HG03139 (cell line): ENCODE measurements around the gene PPP1R15B.

Source experiments
- ATAC-seq: cut with Tn5 transposase; IDR thresholded peaks from one replicate; pipeline ENCODE4 v1.9.1; 2021; ENCODE audit not compliant: unreplicated experiment

The PPP1R15B gene

DNA sequence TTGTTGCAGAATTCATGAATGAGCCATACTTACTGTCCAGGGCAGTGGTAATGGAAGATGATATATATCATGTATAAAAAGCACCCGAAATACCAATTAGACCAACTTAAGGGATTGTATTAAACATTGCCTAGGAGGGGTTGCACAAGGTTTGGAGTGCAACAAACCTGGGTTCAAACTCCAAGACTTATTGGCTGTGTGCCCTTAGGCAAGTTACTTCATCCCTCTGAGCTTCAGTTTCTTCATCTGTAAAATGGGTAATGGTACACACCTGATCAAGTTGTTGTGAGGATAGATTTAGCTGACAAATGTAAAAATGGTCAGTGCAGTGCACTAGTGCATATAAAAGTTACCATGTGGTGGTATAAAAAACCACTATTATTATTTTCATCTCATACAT is 9.8 kb upstream of the PPP1R15B start:
- no peak for ATAC-seq

DNA sequence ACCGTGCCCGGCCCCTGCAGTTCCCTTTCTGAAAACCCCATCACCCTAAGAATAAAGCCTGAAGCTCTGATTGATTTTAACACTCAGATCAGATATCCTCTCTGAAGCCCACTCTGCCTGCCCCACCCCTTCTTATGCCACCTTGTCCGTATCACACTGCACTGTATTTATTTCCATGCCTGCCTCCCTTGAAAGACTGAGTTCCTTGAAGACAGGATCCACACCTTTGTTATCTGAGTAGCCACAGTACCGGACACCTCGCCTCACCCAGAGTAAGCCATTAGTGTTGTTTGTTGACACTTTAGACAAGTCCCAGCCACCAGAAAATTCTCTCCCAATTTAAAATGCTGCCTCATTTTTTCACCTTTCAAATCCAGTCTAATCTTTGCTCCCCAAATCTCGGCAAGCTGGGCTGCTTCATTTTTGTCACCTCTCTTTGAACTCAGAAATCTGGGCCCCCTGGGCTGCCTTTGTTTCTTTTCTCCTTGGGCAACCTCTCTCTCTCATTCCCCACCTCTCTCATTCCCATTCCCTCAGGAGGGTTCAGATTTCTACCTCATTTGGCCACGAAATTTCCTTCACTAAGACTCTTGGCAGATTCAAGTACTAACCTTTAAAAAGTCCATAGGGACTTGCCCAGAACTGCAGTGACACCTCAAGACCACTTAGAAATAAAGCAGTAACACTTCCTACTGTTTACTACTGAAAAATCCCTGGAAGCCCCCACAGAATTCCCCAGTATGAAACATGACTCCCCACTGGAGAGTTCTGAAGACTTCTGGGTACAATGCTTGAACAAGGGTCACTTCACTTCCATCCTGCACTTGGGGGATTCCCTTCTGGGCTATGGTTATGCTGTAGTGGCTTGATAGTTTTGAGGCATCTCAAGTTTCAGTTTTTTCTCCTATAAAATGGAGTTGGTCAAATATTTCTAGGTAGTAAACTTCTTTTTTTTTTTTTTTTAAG is 8.7 kb upstream of the PPP1R15B start:
- ATAC-seq = no peak

DNA sequence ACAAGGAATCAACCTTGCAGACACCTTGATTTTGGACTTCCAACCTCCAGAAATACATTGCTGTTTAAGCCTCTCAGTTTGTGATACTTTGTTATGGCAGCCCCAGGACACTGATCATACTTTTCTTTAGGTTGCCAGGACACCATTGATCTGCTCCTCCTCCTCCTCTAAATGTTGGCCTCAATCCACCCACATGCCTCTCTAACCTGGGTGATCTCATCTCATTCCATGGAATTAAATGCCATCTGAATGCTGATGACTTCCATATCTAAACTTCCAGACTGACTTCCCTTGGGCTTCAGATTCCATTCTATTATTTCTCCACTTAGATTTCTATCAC is 7.4 kb upstream of the PPP1R15B start:
- ATAC-seq = no peak

DNA sequence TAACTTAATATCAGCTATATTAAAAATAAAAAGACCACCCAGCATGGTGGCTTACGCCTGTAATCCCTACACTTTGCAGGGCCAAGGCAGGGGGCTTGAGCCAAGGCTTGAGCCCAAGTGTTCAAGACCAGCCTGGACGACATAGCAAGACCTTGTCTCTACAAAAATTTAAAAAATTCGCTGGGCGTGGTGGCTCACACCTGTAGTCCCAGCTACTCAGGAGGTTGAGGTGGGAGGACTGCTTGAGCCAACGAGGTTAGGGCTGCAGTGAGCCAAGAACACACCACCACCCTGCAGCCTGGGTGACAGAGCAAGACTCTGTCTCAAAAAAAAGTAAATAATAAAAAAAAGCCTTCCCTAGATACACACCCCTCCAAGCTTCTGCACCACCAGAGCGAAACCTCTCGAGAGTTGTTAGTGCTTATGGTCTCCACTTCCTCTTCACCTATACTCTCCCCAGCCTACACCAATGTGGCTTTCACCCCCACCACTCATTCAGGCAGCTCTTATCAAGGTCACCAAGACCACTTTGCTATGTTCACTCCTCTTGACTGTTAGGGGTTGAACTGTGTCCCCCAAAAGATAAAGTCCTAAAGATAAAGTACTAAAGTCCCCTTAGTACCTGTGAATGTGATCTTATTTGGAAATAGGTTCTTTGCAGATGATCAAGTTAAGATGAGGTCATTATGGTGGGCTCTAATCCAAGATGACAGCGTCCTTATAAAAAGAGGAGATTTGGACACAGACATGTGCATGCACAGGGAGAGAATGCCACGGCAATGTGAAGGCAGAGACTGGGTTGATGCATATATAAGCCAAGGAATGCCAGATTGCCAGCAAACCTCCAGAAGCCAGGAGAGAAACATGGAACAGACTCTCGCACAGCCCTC is 6.8 kb upstream of the PPP1R15B start:
- ATAC-seq = no peak

DNA sequence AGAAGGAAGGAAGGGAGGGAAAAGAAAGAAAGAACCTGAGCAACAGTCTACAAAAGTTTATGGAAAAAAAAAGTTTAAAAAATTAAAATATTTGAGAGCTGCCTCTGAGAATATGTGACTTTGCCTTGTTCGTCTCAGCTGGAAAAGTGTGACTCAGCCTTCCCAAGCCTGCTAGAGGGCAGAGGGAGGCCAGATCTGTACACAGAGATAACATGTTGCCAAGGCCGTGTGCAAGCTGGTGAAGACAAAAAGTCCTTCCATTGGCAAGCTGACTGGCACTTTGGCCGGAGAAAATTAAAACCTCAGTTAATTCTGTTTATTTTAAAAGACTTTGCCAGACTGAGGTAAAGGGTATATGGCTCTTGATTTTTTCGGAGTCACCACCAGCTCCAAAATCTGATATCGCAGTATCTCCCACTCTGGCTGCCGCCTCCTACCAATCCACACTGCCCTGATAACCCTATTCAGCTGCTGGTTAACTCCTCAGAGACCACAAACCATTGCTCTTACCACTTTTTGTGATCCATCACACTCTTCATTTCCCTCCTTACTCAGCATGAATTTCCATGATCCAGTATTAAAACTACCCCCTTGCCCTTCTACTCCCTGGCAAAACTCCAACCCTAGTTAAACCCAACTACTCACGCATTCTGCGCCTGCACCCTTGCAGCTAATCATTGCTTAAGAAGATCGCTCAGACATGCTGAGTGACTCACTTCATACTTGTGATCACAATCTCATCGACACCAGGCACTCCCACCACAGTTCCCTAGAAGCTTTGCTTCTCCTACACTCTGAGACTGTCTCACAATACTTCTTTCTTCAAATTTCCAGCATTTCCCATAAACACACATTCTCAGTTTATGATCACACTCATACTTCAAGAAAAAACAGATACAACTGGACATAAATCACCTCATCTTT is 5.7 kb upstream of the PPP1R15B start:
- no peak for ATAC-seq

DNA sequence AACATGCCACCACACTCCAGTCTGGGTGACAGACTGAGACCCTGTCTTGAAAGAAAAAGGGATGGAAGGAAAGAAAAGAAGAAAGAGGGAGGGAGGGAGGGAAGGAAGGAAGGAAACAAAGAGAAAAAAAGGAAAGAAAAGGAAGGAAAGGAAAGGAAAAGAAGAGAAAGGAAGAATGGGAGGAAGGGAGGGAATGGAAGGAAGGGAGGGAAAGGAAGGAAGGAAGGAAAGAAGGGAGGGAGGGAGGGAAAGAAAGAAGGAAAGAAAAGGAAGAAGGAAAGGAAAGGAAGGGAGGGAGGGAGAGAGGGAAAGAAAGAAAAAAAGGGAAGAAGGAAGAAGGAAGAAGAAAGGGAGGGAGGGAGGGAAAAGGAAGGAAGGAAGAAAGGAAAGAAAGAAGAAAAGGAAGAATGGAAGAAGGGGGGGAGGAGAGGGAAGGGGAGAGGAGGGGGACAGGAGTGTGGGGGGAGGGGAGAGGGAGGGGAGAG is 5.0 kb upstream of the PPP1R15B start:
- ATAC-seq = no peak

DNA sequence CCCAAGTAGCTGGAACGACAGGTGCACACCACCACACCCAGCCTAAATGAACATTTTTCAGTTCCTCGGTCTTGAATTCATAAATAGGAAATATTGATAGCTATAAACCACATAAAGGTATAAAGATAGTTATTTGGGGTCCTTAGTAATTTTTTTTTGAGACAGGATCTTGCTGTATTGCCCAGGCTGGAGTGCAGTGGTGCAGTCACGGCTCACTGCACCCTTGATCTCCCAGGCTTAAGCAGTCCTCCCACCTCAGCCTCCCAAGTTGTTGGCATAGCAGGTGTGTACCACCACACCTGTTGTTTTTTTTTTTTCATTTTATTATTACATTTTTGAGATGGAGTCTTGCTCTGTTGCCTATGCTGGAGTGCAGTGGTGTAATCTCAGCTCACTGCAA is 3.7 kb upstream of the PPP1R15B start:
- no peak for ATAC-seq

DNA sequence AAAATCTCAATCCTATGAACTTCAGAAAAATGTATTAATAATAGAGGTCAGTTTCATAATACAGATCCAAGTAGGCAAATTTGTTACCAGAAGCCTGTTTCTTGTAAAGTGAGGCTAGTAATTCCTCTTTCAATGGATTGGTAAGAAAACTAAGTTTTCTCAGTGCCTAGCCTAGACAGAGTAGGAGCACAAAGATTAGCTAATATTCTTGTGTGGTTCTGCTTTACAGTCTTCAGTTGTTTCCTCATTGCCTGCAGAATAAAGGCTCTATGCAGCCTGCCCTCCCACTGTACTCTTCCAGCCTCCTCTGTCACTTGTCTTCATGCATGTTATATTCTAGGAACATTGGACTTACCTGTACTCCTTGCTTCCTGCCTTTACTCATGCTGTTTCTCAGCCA is 2.4 kb upstream of the PPP1R15B start:
- no peak for ATAC-seq

DNA sequence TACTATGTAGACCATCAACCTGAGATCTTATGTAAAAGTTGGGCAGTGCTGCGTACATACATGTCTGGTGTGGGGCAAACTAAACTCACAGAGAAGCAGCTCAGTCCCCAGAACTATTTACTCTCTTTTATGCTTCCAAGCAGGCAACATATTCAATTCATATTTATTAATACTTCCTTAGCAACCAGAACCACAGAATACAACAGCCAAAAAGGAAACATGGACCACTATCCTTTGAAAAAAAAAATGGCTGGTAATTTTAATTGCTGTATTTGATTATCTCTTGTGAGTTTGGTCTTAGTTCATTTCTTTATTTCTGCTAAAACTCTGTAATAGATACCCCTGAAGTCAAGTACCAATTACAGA is 1.5 kb upstream of the PPP1R15B start:
- ATAC-seq = no peak

DNA sequence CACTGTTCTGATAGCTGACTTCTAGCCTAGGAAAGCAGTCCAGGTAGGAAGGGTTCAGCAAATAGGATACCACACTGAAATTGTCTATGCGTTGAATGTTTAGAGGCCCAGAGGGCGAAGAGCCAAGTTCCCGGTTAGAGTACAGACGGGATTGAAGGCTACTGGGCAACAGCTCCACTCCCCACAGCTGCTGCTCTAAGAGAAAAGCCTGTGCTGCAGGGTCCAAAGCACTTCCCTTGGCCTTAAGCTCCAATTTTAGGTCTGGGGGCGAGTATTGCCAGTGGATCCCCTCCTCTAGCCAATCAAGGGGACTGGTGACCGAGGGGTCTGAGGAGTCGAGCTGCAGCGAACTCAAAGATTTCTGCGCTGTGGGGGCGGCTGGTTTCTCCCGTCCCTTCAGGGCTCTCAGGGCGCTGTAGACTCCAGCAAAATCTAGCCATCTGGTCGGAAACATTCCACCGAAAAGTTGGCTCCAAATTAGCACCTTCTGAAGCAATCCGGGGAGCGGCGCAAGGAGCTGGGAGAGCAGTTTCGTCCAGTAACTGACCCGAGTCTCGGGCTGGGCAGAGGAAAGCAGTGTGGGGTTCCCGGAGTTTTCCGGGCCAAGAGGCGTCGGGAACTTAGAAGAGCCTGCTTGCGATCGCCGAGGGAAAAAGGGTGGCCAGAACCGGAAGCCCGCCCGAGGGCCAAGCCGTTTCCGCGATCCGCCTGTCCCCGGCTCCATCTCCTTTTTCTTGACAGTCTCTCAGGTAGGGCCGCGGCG is 748 bp downstream of the PPP1R15B start:
- peak; percentile 27 for ATAC-seq

DNA sequence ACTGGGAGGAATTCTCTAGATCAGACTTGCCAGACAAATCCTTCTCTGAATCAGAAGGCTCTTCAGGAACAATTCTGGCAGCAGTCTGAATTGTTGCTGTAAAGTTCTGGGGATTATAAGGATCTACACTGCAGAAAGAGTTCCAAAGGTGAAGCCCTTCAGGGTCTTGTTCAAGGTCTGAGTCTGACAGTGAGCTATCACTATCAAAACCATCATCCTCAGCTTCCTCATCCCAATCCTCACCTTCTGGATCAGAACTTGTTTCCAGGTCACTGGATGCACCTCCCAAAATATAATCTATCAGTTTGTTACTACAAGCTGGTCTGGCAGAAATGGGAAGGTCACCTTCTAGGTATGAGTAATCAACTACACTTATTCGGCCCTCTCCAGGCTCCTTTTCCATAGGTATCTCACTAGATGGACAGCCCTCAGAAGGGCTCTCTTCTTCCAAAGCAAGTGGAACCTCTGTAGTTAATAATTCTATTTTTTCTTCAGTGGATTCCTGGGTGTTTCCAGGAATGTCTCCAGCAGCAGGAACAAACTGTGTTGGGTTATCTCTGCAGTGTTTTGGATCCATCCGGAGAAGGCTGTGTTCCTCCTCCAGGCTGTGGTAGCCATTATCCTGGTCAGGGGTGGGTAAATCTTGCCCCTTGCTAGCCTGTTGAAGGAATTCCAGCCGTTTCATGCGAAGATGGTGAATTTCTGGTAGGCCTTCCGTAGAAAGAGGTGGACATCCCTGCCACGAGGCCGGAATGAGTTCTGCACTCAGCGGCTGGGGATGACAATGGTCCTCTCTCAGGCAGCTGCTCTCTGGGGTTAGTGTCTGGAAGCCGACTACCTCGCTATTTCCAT is 1.6 kb downstream of the PPP1R15B start:
- ATAC-seq = no peak

DNA sequence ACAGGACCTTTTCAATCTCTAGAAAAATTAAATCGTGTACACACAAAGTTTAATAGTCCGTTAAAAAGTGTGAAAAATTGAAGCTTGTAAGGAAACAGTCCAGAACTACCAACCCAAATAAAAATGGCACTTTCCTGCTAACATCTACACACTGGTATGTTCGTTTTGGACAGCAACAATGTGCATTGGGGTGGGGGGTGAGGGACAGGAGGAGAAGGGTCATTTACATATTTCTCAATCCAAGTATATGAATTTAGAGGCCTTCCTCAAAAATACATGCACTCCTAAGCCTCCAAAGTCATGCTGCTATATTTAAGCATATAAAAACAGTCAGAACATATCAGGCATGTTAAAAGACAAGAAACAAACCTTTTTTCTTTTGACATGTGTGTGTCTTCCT is 2.5 kb downstream of the PPP1R15B start:
- ATAC-seq = no peak

DNA sequence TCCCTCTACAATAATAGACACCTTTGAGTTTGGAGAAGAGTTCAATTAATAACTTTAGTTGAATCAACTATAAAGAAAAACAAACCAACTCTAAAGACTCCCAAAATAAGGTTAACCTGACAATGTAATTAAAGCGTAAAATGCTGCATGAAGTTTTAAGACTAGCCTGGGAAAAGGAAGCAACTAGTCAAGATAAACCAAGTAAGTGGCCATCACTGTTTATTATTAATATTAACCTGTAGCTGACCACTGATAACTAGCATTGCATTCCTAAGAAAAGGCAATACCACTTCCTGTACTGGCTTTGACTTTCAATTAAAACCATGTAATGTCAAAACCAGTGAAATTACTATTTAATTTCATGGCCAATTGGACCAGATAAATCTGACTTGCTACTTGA is 3.0 kb downstream of the PPP1R15B start:
- ATAC-seq = no peak

DNA sequence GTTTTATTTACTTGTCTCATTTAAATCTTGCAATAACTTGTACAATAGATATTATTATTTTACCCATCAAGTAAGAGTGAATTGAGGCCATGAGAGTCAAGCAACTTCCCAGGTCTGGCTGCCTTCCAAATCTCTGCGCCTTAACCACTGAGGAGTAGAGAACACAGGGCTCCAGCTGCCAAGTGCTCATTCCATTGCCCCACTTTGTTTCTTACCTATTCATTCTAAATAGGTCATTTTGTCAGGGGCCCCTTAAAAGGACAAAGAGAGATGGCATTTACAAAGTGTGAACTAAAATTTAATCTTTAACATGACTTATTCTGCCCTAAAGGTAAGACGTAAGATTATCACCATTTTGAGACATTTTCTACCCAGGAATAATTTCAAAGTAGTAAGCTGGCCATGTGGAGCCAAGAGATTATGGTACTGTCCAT is 3.5 kb downstream of the PPP1R15B start:
- no peak for ATAC-seq

DNA sequence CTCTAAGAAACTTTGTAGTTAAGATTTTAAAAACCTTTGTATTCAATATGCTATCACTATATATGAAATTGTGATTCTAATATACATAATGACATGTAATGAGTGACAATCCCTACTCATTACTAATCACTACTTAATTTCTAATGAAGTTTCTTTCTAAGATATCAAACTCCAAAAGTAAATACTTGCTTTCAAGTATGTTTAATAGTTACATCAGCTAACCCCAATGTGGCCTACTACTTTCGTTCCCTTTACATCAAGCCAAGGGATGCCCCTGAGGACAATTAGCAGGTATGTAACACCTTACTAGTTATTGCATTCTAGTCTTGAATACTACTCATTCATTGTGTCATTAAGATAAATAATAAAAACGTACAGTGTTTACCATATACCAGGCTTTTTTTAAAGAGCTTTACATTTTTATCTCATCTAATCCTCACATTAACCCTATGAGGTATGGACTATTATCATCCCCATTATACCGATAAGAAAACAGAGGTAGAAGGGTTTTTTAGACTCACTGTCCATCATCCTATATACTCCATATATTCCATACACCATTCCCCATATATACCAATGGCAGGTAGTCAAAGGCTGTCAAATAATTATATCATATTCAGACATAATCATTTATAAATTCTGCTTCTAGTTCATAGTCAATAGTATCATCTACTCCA is 4.2 kb downstream of the PPP1R15B start:
- ATAC-seq = no peak

DNA sequence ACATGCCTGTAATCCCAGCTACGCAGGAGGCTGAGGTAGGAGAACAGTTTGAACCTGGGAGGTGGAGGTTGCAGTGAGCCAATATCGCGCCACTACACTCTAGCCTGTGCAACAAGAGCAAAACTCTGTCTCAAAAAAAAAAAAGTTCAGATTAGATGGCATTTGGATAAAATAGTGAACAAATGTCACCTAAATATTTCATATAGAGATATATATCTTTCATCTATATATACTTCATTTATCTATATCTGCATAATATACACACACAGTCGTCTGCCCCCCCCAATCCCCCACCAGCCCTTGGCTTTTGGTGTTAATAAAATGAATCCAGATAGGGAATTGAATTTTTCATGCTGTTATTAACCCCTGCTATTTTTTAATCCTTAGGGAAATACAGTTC is 5.0 kb downstream of the PPP1R15B start:
- no peak for ATAC-seq

DNA sequence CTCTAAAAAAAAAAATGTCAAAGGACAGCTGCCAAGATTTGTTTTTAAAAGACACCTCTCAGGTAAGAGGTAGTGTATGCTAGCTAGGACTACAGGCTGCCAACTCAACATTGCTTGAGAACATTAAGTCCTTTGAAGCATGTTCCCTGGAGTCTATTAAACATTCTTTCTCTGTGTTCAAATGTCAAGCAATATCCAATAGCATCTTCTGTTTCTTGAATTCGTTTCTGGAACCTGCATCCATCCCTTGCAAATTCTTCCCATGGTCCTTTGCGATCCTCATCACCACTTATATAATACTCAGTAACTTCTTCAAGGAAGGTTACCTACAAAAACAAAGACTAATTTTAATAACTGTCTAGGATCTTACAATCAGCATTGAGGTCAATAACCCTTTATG is 5.6 kb downstream of the PPP1R15B start:
- ATAC-seq = no peak

DNA sequence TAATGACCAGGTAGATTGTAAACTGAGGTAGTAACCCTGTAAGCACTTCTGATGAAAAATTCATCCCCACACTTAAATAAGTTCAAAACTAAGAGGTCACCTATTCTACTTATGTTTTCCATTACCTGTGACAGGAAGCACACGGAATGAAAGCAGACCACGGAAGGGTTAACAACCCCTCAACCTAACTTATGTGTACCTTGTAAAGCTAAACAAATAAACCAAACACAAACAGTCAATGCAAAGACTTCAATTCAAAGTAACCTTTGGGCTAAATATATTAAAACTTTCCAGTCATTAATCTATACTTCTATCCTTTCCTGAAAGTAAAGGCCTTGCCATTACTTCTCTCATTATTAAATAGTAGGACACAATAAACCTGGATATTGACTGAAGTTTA is 7.0 kb downstream of the PPP1R15B start:
- ATAC-seq = no peak

DNA sequence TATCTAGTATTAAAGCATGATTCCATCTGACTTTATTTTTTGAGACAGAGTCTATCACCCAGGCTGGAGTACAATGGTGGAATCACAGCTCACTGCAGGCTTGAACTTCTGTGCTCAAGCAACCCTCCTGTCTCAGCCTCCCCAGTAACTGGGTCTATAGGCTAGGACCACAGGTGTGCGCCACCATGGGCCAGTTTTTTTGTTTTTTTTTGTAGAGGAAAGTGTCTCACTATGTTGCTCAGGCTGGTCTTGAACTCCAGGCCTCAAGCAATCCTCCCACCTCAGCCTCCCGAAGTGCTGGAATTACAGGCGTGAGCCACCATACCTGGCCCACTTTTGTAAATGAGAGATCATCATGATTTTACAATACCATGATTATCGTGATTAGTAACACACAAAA is 9.2 kb downstream of the PPP1R15B start:
- ATAC-seq = no peak
